Peyer's patch (tissue), 4 donors: ENCODE results near the gene RAD51AP1.

Experiments used
- POLR2A ChIP-seq, 2 donors: fragments of 450-650 bp; IDR thresholded peaks; one replicate each; pipeline ENCODE4 v1.5.1; 2017; ENCODE audit warnings: antibody characterized with exemption in 2 of 2, mild to moderate bottlenecking in 2 of 2, moderate library complexity in 2 of 2
- TF ChIP-seq, protein P1 (sequence below), 6 experiments: fragments of 450-650 bp in 4 of 6; fragments of 200-600 bp in 2 of 6; sonication (generic) in 1 of 6; IDR thresholded peaks; one replicate each; pipeline ENCODE4 v1.5.1; 2017 to 2019; ENCODE audit warnings: antibody characterized with exemption in 6 of 6, mild to moderate bottlenecking in 3 of 6, moderate library complexity in 1 of 6

DNA sequence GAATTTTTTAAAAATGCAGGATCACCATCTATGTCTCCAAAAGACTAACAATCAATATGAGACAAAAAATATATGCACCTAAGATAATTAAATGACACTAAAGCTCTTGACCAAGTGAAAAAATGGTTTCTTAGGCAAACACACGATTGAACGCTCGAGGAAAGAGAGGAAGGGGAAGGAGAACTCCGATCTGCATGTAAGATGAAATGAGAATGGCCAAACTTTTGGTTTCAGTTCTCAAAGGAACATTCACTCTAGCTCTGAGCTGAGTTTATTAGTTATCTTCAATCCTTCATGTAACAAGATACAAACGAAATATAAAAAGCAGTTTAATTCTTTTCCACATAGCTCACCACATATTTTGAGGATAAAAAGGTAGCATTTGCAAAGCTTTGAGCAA lies 26.1 kb downstream of the RAD51AP1 start:
- TF ChIP-seq POLR2A (IDR thresholded peaks at IDR 0.05), result no peak
- TF ChIP-seq, protein P1, sequence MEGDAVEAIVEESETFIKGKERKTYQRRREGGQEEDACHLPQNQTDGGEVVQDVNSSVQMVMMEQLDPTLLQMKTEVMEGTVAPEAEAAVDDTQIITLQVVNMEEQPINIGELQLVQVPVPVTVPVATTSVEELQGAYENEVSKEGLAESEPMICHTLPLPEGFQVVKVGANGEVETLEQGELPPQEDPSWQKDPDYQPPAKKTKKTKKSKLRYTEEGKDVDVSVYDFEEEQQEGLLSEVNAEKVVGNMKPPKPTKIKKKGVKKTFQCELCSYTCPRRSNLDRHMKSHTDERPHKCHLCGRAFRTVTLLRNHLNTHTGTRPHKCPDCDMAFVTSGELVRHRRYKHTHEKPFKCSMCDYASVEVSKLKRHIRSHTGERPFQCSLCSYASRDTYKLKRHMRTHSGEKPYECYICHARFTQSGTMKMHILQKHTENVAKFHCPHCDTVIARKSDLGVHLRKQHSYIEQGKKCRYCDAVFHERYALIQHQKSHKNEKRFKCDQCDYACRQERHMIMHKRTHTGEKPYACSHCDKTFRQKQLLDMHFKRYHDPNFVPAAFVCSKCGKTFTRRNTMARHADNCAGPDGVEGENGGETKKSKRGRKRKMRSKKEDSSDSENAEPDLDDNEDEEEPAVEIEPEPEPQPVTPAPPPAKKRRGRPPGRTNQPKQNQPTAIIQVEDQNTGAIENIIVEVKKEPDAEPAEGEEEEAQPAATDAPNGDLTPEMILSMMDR (IDR thresholded peaks at IDR 0.05), result no peak
